GM12878 (cell line): ENCODE results near the gene ABCC9. TPM values are rescaled to one million over a fixed set of nuclear protein-coding genes. Genes with fewer than 3 reads are reported as not detected.

Experiments used
- ATAC-seq: fragments of 200-7000 bp; cut with Tn5 transposase; 3 replicates; pipeline ENCODE4 v1.9.1; 2020; ENCODE audit warnings: mild to moderate bottlenecking, moderate library complexity
- BruUV-seq: library from RNA; stranded (reverse); fragments of 400-500 nt; replicated peaks from 2 replicates; lab custom pipeline; 2021; lab: Mats Ljungman, UMichigan
- CTCF ChIA-PET: fragments of 300-600 bp; sonication (Branson Sonifier 250); formaldehyde crosslinking; extraction: SDS; loops from one replicate; lab custom pipeline; 2021; ENCODE audit warnings: inconsistent platforms; lab: Yijun Ruan, JAX
- POLR2A ChIA-PET: fragments of 350-600 bp; formaldehyde crosslinking; extraction: SDS; loops from one replicate; lab custom pipeline; 2021; ENCODE audit warnings: inconsistent platforms; lab: Charles Lee
- RAD21 ChIA-PET: fragments of 300-600 bp; sonication (Branson Sonifier 250); formaldehyde crosslinking; loops from one replicate; lab custom pipeline; 2023; ENCODE audit warnings: antibody characterized with exemption; ENCODE audit not compliant: unreplicated experiment; lab: Charles Lee
- SMC1A ChIA-PET: fragments of 300-600 bp; sonication (Branson Sonifier 250); formaldehyde crosslinking; loops from one replicate; lab custom pipeline; 2023; ENCODE audit not compliant: unreplicated experiment, uncharacterized antibody; lab: Charles Lee
- DNase-seq: peaks from one replicate; pipeline ENCODE4 v3.0.0-alpha.2; 2011; ENCODE audit warnings: low read depth, low spot score
- FAIRE-seq: peaks from 3 replicates; lab custom pipeline; 2011; peaks lifted over from hg19 to GRCh38; lab: Jason Lieb, UNC
- H2AFZ ChIP-seq: 2 replicates; pipeline ENCODE4 v1.6.0; 2011; ENCODE audit warnings: low read depth, low read length, control low read depth; ENCODE audit not compliant: control insufficient read depth
- H3K27ac ChIP-seq: 2 replicates; pipeline ENCODE4 v1.5.1; 2011; ENCODE audit warnings: control low read depth; ENCODE audit not compliant: control insufficient read depth, insufficient read depth
- H3K27me3 ChIP-seq, 2 experiments: replicated peaks in 1 of 2; 2 replicates each; pipeline versions ENCODE4 v1.6.0 to v1.6.1; 2011; ENCODE audit warnings: low read length in 1 of 2; ENCODE audit not compliant: control insufficient read depth in 2 of 2, insufficient read depth in 2 of 2
- H3K36me3 ChIP-seq, 2 experiments: 2 replicates each; pipeline ENCODE4 v1.5.1; 2011; ENCODE audit warnings: low read length in 1 of 2; ENCODE audit not compliant: control insufficient read depth in 2 of 2, insufficient read depth in 2 of 2
- H3K4me1 ChIP-seq: 2 replicates; pipeline ENCODE4 v1.6.1; 2011; ENCODE audit warnings: mild to moderate bottlenecking, low read length, moderate library complexity, mixed read lengths; ENCODE audit not compliant: control insufficient read depth, insufficient read depth
- H3K4me2 ChIP-seq: 2 replicates; pipeline ENCODE4 v1.6.0; 2011; ENCODE audit warnings: control low read depth; ENCODE audit not compliant: control insufficient read depth, insufficient read depth
- H3K4me3 ChIP-seq: fragments of 200-600 bp; sonication (generic); 2 replicates; pipeline ENCODE4 v1.5.1; 2016
- H3K79me2 ChIP-seq: 2 replicates; pipeline ENCODE4 v1.6.0; 2011; ENCODE audit warnings: low read length; ENCODE audit not compliant: control insufficient read depth, insufficient read depth
- H3K9ac ChIP-seq: 2 replicates; pipeline ENCODE4 v1.8.0; 2011; ENCODE audit warnings: low read length, control low read depth, mixed read lengths; ENCODE audit not compliant: control insufficient read depth, insufficient read depth
- H3K9me3 ChIP-seq: replicated peaks from 3 replicates; pipeline ENCODE4 v1.5.1; 2011; ENCODE audit warnings: mild to moderate bottlenecking, low read length; ENCODE audit not compliant: control insufficient read depth, insufficient read depth
- H4K20me1 ChIP-seq: 2 replicates; pipeline ENCODE4 v1.6.0; 2011; ENCODE audit not compliant: control insufficient read depth, insufficient read depth
- BACH1 ChIP-seq: fragments of 450-650 bp; IDR thresholded peaks from 2 replicates; pipeline ENCODE4 v1.6.1; 2017; ENCODE audit warnings: mild to moderate bottlenecking, borderline replicate concordance
- CBX5 ChIP-seq: sonication (generic); IDR thresholded peaks from 2 replicates; pipeline ENCODE4 v1.6.1; 2016; ENCODE audit warnings: low read depth, moderate library complexity, mild to moderate bottlenecking, inconsistent platforms
- CEBPZ ChIP-seq: fragments of 150-350 bp; IDR thresholded peaks from 2 replicates; pipeline ENCODE4 v1.6.1; 2016; ENCODE audit warnings: low read depth, low read length
- CHD1 ChIP-seq: IDR thresholded peaks from 2 replicates; pipeline ENCODE4 v1.6.1; 2012; ENCODE audit warnings: low read depth, low read length, improper control_type of control experiment
- CHD2 ChIP-seq: IDR thresholded peaks from 2 replicates; pipeline ENCODE4 v1.6.1; 2011; ENCODE audit warnings: low read depth, low read length, improper control_type of control experiment, borderline replicate concordance
- NFXL1 ChIP-seq: fragments of 450-650 bp; IDR thresholded peaks from 2 replicates; pipeline ENCODE4 v1.6.1; 2017; ENCODE audit warnings: antibody characterized with exemption, mild to moderate bottlenecking, borderline replicate concordance
- NR2C1 ChIP-seq: fragments of 450-650 bp; IDR thresholded peaks from 2 replicates; pipeline ENCODE4 v1.6.1; 2017; ENCODE audit warnings: antibody characterized with exemption, mild to moderate bottlenecking, moderate library complexity
- TARDBP ChIP-seq: IDR thresholded peaks from 2 replicates; pipeline ENCODE4 v1.6.1; 2016; ENCODE audit warnings: borderline replicate concordance
- WGBS: methylation state at CpG from one replicate; pipeline ENCODE4 v1.1.6; 2016; ENCODE audit warnings: low lambda C conversion rate; ENCODE audit not compliant: insufficient replicate concordance, insufficient coverage; ENCODE audit errors: missing lambda C conversion rate; 5-methylcytosine and 5-hydroxymethylcytosine counted together
- in situ Hi-C: fragments of 300-500 bp; cut with MboI; formaldehyde crosslinking; loops from 9 replicates; pipeline ENCODE4 v1.14.3; 2018; ENCODE audit warnings: mixed read lengths
- intact Hi-C: fragments of 100-400 bp; cut with micrococcal nuclease; formaldehyde crosslinking; loops from one replicate; pipeline ENCODE4 v1.14.2; 2022; ENCODE audit not compliant: unreplicated experiment
- polyA plus RNA-seq, 11 experiments: library from polyadenylated mRNA; depleted of rRNA in 4 of 11; unstranded in 6 of 11; stranded (reverse) in 5 of 11; fragments of >200 nt; fragmentation: Nextera tagmentation in 4 of 11; fragmentation: Illumina TruSeq in 1 of 11; extraction: Ambion mirVana in 4 of 11; extraction: Trizol in 1 of 11; gene quantifications; 1 replicate in 1 of 11; 2 replicates in 10 of 11; pipeline versions ENCODE4 v1.2.1 to v1.2.3, GENCODE V29; 2011 to 2016; ENCODE audit warnings: inconsistent platforms in 2 of 11, missing spikeins in 2 of 11, low read depth in 1 of 11
- total RNA-seq, 4 experiments: library from RNA; depleted of rRNA in 3 of 4; stranded (reverse); fragments of >200 nt in 3 of 4; fragmentation: Illumina TruSeq in 1 of 4; extraction: Trizol in 1 of 4; gene quantifications; 2 replicates each; pipeline versions ENCODE4 v1.2.1 to v1.2.3, GENCODE V29; 2013 to 2021
- TF ChIP-seq, protein P1 (sequence below): fragments of 450-650 bp; formaldehyde crosslinking; IDR thresholded peaks from 2 replicates; pipeline ENCODE4 v1.4.0; 2022; ENCODE audit warnings: mild to moderate bottlenecking, moderate library complexity

ABCC9 gene
- total and polyA plus RNA-seq, 10 of the 15 experiments (the other 5 are each of a cell fraction or from before 2014, with no cell fraction given): under 0.01 to 0.10 (median 0.04) TPM; not detected in 2

GRCh38 chr12:21942377-21942703, 1.1 kb upstream of the ABCC9 start:
- no peaks in the 10 kb centered on the region for H3K79me2 ChIP-seq
- SMC1A ChIA-PET: no interaction called here
- CTCF ChIA-PET: no interaction called here
- H3K4me3 ChIP-seq: no peak overlapping the region
- ATAC-seq (no peak), DNase-seq (no peak), FAIRE-seq (no peak)
- peaks cover 0 to 10% of the 10 kb centered on the region in 2 experiments; a peak in 2 of 4 replicates for H3K27me3 ChIP-seq
- in situ Hi-C loops: no loop called here
- RAD21 ChIA-PET: no interaction called here
- POLR2A ChIA-PET: no interaction called here
- no peak overlapping the region for H2AFZ ChIP-seq
- intact Hi-C loops: no loop called here
- TF ChIP-seq CHD2: no peak
- H4K20me1 ChIP-seq: no peaks in the 10 kb centered on the region
- BruUV-seq: no TSS peak
- no peaks in the 10 kb centered on the region; the same call in 2 of the 3 replicates for H3K9me3 ChIP-seq
- no peaks in the 10 kb centered on the region for H3K36me3 ChIP-seq
- 43% methylated on average over 11 of the region's 11 CpGs for WGBS
- no peaks in the 10 kb centered on the region for H3K4me1 ChIP-seq
- H3K9ac ChIP-seq: no peak overlapping the region
- H3K4me2 ChIP-seq: no peak overlapping the region
- no peak overlapping the region for H3K27ac ChIP-seq

DNA sequence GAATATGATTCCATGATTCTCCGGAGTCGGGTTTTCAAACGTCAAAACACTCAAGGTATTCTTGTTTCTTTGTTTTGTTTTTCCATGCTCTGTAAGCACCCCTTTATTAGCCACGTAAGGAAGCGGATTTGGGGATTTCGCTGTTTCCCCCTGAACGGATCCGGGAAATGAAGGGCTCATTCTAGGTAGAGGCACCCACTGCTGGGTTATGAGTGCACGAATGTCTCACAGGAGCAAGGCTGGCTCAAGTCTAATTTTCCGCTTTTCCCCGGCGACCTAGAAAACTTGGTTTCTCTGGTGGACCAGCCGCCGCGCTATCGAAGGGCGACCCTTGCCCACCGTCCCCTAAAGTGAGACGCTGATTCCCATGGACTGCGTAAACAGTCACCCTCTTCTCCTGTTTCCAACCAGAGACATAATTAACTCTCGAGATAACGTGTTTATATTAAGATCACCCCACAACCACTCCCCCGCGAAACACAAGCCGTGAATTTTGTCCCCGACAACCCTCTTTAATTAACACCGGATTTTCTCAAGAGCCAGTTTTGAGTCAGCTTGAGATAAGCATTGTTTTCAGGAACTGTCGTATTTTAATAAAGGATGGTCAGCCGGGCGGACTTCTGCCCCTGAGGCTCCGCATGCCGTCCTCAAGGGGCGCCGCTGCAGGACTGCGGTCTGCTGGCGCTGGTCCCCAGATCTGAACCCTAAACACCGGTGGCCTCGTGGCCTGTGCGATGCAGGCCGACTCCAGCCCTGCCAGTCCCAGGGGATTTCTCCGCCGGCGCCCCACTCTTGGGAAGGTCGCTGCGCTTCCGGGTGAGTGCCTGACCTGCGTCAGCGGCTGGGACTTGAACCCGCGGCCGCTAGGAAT, 515 bp upstream of the ABCC9 start:
- Histone ChIP-seq H3K4me1 (no peaks in the 10 kb centered on the region), H3K27ac (no peak overlapping the region), H3K4me3 (no peak overlapping the region), H4K20me1 (no peaks in the 10 kb centered on the region), H3K27me3 (peaks cover 0 to 10% of the 10 kb centered on the region in 2 experiments; a peak in 2 of 4 replicates), H3K9me3 (no peaks in the 10 kb centered on the region; the same call in 2 of the 3 replicates), H2AFZ (no peak overlapping the region), H3K79me2 (no peaks in the 10 kb centered on the region), H3K9ac (no peak overlapping the region), H3K36me3 (no peaks in the 10 kb centered on the region), H3K4me2 (no peak overlapping the region)
- intact Hi-C loops (no loop called here), in situ Hi-C loops (no loop called here)
- ATAC-seq (no peak), DNase-seq (no peak), FAIRE-seq (no peak)
- POLR2A ChIA-PET: no interaction called here
- RAD21 ChIA-PET: no interaction called here
- BruUV-seq: no TSS peak
- SMC1A ChIA-PET: no interaction called here
- 56% methylated on average over 51 of the region's 51 CpGs for WGBS
- CTCF ChIA-PET: no interaction called here
- TF ChIP-seq CBX5 (no peak), BACH1 (no peak), CEBPZ (no peak), NFXL1 (no peak), TARDBP (no peak), NR2C1 (no peak), CHD1 (no peak)
- TF ChIP-seq, protein P1, sequence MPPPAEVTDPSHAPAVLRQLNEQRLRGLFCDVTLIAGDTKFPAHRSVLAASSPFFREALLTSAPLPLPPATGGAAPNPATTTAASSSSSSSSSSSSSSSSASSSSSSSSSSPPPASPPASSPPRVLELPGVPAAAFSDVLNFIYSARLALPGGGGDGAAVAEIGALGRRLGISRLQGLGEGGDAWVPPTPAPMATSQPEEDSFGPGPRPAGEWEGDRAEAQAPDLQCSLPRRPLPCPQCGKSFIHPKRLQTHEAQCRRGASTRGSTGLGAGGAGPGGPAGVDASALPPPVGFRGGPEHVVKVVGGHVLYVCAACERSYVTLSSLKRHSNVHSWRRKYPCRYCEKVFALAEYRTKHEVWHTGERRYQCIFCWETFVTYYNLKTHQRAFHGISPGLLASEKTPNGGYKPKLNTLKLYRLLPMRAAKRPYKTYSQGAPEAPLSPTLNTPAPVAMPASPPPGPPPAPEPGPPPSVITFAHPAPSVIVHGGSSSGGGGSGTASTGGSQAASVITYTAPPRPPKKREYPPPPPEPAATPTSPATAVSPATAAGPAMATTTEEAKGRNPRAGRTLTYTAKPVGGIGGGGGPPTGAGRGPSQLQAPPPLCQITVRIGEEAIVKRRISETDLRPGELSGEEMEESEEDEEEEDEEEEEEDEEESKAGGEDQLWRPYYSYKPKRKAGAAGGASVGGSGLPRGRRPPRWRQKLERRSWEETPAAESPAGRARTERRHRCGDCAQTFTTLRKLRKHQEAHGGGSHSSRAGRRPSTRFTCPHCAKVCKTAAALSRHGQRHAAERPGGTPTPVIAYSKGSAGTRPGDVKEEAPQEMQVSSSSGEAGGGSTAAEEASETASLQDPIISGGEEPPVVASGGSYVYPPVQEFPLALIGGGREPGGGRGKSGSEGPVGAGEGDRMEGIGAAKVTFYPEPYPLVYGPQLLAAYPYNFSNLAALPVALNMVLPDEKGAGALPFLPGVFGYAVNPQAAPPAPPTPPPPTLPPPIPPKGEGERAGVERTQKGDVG (CRISPR knock-in tag): no peak
